HS-27A (cell line): ENCODE measurements around the gene AGT.
"Not testable (repeated sequence)": the region's sequence is repeated elsewhere in the genome, so short reads cannot be mapped to it uniquely, and the experiment has no call there.

Experiments
- DNase-seq: peaks from one replicate; pipeline ENCODE4 v3.0.0-alpha.2; 2012; ENCODE audit warnings: low read depth, missing footprints

AGT gene

GRCh38 chr1:230706887-230707731, 6.8 kb downstream of the AGT start:
- no peak for DNase-seq

GRCh38 chr1:230706020-230706699, 7.8 kb downstream of the AGT start:
- DNase-seq: no peak

GRCh38 chr1:230705289-230706019, 8.5 kb downstream of the AGT start:
- DNase-seq: no peak

GRCh38 chr1:230704830-230705229, 9.1 kb downstream of the AGT start:
- DNase-seq: no peak

- no peak for DNase-seq
Measured at GRCh38 chr1:230703679-230704385, 10.1 kb downstream of the AGT start.

GRCh38 chr1:230702934-230703678, 10.8 kb downstream of the AGT start:
- no peak for DNase-seq

GRCh38 chr1:230701895-230702768, 11.8 kb downstream of the AGT start:
- no peak for DNase-seq

GRCh38 chr1:230701434-230701833, 12.5 kb downstream of the AGT start:
- DNase-seq: no peak

- DNase-seq: no peak
Measured at GRCh38 chr1:230700132-230700531, 13.8 kb downstream of the AGT start.

- no peak for DNase-seq
Measured at GRCh38 chr1:230699716-230700115, 14.2 kb downstream of the AGT start.

GRCh38 chr1:230698964-230699363, 15.0 kb downstream of the AGT start:
- not testable (repeated sequence) for DNase-seq

GRCh38 chr1:230698130-230698529, 15.8 kb downstream of the AGT start:
- no peak for DNase-seq

- no peak for DNase-seq
Measured at GRCh38 chr1:230696722-230697437, 17.0 kb downstream of the AGT start.

GRCh38 chr1:230696218-230696617, 17.7 kb downstream of the AGT start:
- no peak for DNase-seq

- no peak for DNase-seq
Measured at GRCh38 chr1:230694991-230695390, 18.9 kb downstream of the AGT start.

GRCh38 chr1:230694464-230694863, 19.5 kb downstream of the AGT start:
- DNase-seq: no peak

- DNase-seq: no peak
Measured at GRCh38 chr1:230693777-230694176, 20.1 kb downstream of the AGT start.

GRCh38 chr1:230693221-230693620, 20.7 kb downstream of the AGT start:
- no peak for DNase-seq

- no peak for DNase-seq
Measured at GRCh38 chr1:230691615-230692014, 22.3 kb downstream of the AGT start.

- DNase-seq: no peak
Measured at GRCh38 chr1:230690101-230690500, 23.8 kb downstream of the AGT start.
